Adipocyte (in vitro differentiated cells): ENCODE measurements around the gene ANGPT4.

ENCODE experiments used
- DNase-seq: peaks from one replicate; pipeline ENCODE4 v3.0.0-alpha.2; 2015; ENCODE audit warnings: low read depth
- H3K27me3 ChIP-seq: replicated peaks from 2 replicates; pipeline ENCODE4 v1.7.0; 2013; ENCODE audit warnings: mild to moderate bottlenecking, low read length, moderate library complexity; ENCODE audit not compliant: control insufficient read depth, insufficient read depth
- H3K36me3 ChIP-seq: 2 replicates; pipeline ENCODE4 v1.7.0; 2013; ENCODE audit warnings: low read length, mild to moderate bottlenecking, moderate library complexity; ENCODE audit not compliant: control insufficient read depth, insufficient read depth, severe bottlenecking
- H3K4me1 ChIP-seq: 2 replicates; pipeline ENCODE4 v1.7.0; 2013; ENCODE audit warnings: mild to moderate bottlenecking, low read length, moderate library complexity; ENCODE audit not compliant: control insufficient read depth, insufficient read depth
- H3K4me3 ChIP-seq: 2 replicates; pipeline ENCODE4 v1.7.0; 2013; ENCODE audit warnings: mild to moderate bottlenecking, low read length, moderate library complexity
- H3K9ac ChIP-seq: 2 replicates; pipeline ENCODE4 v1.7.0; 2013; ENCODE audit warnings: mild to moderate bottlenecking, low read length, moderate library complexity
- H3K9me3 ChIP-seq: 2 replicates; pipeline ENCODE4 v1.7.0; 2013; ENCODE audit warnings: mild to moderate bottlenecking, low read length, moderate library complexity; ENCODE audit not compliant: control insufficient read depth

The ANGPT4 gene

GRCh38 chr20:839626-840025 is 76.5 kb downstream of the ANGPT4 start:
- no peak overlapping the region for H3K9ac ChIP-seq
- H3K36me3 ChIP-seq, result no peaks in the 10 kb centered on the region
- H3K9me3 ChIP-seq, result no peaks in the 10 kb centered on the region
- no peak for DNase-seq
- H3K4me3 ChIP-seq, result no peak overlapping the region
- H3K4me1 ChIP-seq, result peaks cover 4% of the 10 kb centered on the region
- H3K27me3 ChIP-seq, result peaks cover 9% of the 10 kb centered on the region

GRCh38 chr20:839015-839414 is 77.1 kb downstream of the ANGPT4 start:
- Histone ChIP-seq H3K9ac (no peak overlapping the region), H3K4me1 (peaks cover 10% of the 10 kb centered on the region), H3K4me3 (no peak overlapping the region), H3K36me3 (no peaks in the 10 kb centered on the region), H3K27me3 (peaks cover 9% of the 10 kb centered on the region), H3K9me3 (no peaks in the 10 kb centered on the region)
- DNase-seq, result no peak

GRCh38 chr20:836190-836589 is 79.9 kb downstream of the ANGPT4 start:
- no peaks in the 10 kb centered on the region for H3K27me3 ChIP-seq
- H3K4me3 ChIP-seq, result no peak overlapping the region
- H3K4me1 ChIP-seq, result peaks cover 22% of the 10 kb centered on the region
- DNase-seq, result no peak
- no peaks in the 10 kb centered on the region for H3K9me3 ChIP-seq
- H3K36me3 ChIP-seq, result no peaks in the 10 kb centered on the region
- no peak overlapping the region for H3K9ac ChIP-seq

- DNase-seq, result no peak
- peaks cover 25% of the 10 kb centered on the region for H3K4me1 ChIP-seq
- H3K36me3 ChIP-seq, result no peaks in the 10 kb centered on the region
- H3K27me3 ChIP-seq, result no peaks in the 10 kb centered on the region
- no peak overlapping the region for H3K4me3 ChIP-seq
- no peaks in the 10 kb centered on the region for H3K9me3 ChIP-seq
- no peak overlapping the region for H3K9ac ChIP-seq
These were observed 80.5 kb downstream of the ANGPT4 start for GRCh38 chr20:835608-836045.

- H3K4me1 ChIP-seq, result peaks cover 37% of the 10 kb centered on the region
- peak overlapping the region; percentile 89 for H3K4me3 ChIP-seq
- no peak for DNase-seq
- H3K27me3 ChIP-seq, result no peaks in the 10 kb centered on the region
- H3K9me3 ChIP-seq, result no peaks in the 10 kb centered on the region
- peak overlapping the region; percentile 90 for H3K9ac ChIP-seq
- H3K36me3 ChIP-seq, result no peaks in the 10 kb centered on the region
These were observed 81.9 kb downstream of the ANGPT4 start for GRCh38 chr20:834151-834746.

- no peaks in the 10 kb centered on the region for H3K27me3 ChIP-seq
- H3K9me3 ChIP-seq, result no peaks in the 10 kb centered on the region
- peak within 1 kb of the TSS; percentile 89 for H3K4me3 ChIP-seq
- no peaks in the 10 kb centered on the region for H3K36me3 ChIP-seq
- peak within 1 kb of the TSS; percentile 90 for H3K9ac ChIP-seq
- peak; percentile 98 for DNase-seq
- peaks cover 42% of the 10 kb centered on the region for H3K4me1 ChIP-seq
These were observed 82.5 kb downstream of the ANGPT4 start, which contains the start of gene FAM110A for GRCh38 chr20:833450-834150. FAM110A (plus strand) TSS chr20:833715; CDS start chr20:844805, 11,090 bp downstream.

GRCh38 chr20:833121-833449 is 83.0 kb downstream of the ANGPT4 start:
- Histone ChIP-seq H3K4me1 (peaks cover 42% of the 10 kb centered on the region), H3K36me3 (no peaks in the 10 kb centered on the region), H3K4me3 (peak overlapping the region; percentile 89), H3K9me3 (no peaks in the 10 kb centered on the region), H3K27me3 (no peaks in the 10 kb centered on the region), H3K9ac (peak overlapping the region; percentile 90)
- DNase-seq, result no peak

GRCh38 chr20:831956-832355 is 84.2 kb downstream of the ANGPT4 start:
- Histone ChIP-seq H3K4me3 (no peak overlapping the region), H3K4me1 (peaks cover 42% of the 10 kb centered on the region), H3K9ac (no peak overlapping the region), H3K9me3 (no peaks in the 10 kb centered on the region), H3K36me3 (no peaks in the 10 kb centered on the region), H3K27me3 (no peaks in the 10 kb centered on the region)
- DNase-seq, result no peak

GRCh38 chr20:831251-831650 is 84.9 kb downstream of the ANGPT4 start:
- no peak overlapping the region for H3K9ac ChIP-seq
- no peak overlapping the region for H3K4me3 ChIP-seq
- no peaks in the 10 kb centered on the region for H3K27me3 ChIP-seq
- DNase-seq, result no peak
- no peaks in the 10 kb centered on the region for H3K36me3 ChIP-seq
- peaks cover 42% of the 10 kb centered on the region for H3K4me1 ChIP-seq
- peaks cover 4% of the 10 kb centered on the region for H3K9me3 ChIP-seq

GRCh38 chr20:830011-830521 is 86.1 kb downstream of the ANGPT4 start:
- peak overlapping the region; percentile 55 for H3K4me3 ChIP-seq
- H3K9me3 ChIP-seq, result peaks cover 4% of the 10 kb centered on the region
- DNase-seq, result peak; percentile 12
- peaks cover 49% of the 10 kb centered on the region for H3K4me1 ChIP-seq
- peak overlapping the region; percentile 71 for H3K9ac ChIP-seq
- H3K27me3 ChIP-seq, result no peaks in the 10 kb centered on the region
- no peaks in the 10 kb centered on the region for H3K36me3 ChIP-seq

- DNase-seq, result no peak
- H3K4me1 ChIP-seq, result peaks cover 45% of the 10 kb centered on the region
- no peaks in the 10 kb centered on the region for H3K36me3 ChIP-seq
- H3K4me3 ChIP-seq, result peak overlapping the region; percentile 55
- peak overlapping the region; percentile 71 for H3K9ac ChIP-seq
- H3K9me3 ChIP-seq, result peaks cover 4% of the 10 kb centered on the region
- H3K27me3 ChIP-seq, result no peaks in the 10 kb centered on the region
These were observed 86.6 kb downstream of the ANGPT4 start for GRCh38 chr20:829551-829950.
